GM13976 (cell line): ENCODE data around the gene CER1.

ENCODE experiments used
- DNase-seq: peaks from one replicate; pipeline ENCODE4 v3.0.0; 2012; ENCODE audit warnings: low spot score
- CTCF ChIP-seq: IDR thresholded peaks from 2 replicates; pipeline ENCODE4 v1.5.1; 2012; ENCODE audit warnings: borderline replicate concordance, mild to moderate bottlenecking; ENCODE audit not compliant: insufficient read depth; ENCODE audit errors: extremely low read depth, missing control alignments, control extremely low read depth
- in situ Hi-C: fragments of 300-500 bp; cut with MboI; formaldehyde crosslinking; loops from one replicate; pipeline ENCODE4 v1.12.0; 2022; ENCODE audit warnings: low sequenced_read_pairs, mixed read lengths, inconsistent platforms; ENCODE audit not compliant: unreplicated experiment

The CER1 gene

GRCh38 chr9:14670718-14671117 lies 51.8 kb downstream of the CER1 start:
- in situ Hi-C loops: no loop called here
- DNase-seq: no peak
- no peak for TF ChIP-seq CTCF
